Hepatic stellate cell (primary cell): ENCODE results near the gene AVPR2.

Experiments
- DNase-seq: peaks from one replicate; pipeline ENCODE4 v3.0.0; 2011; ENCODE audit warnings: low spot score

The AVPR2 gene

GRCh38 chrX:153885968-153886903 is 18.2 kb upstream of the AVPR2 start, which contains the start of gene L1CAM:
TSS of gene L1CAM (minus strand) at chrX:153886173. CDS start at chrX:153875836, 10,337 bp downstream.
- no peak for DNase-seq

GRCh38 chrX:153886915-153887314 is 17.6 kb upstream of the AVPR2 start:
- DNase-seq, result no peak

- DNase-seq, result no peak
These were observed 17.1 kb upstream of the AVPR2 start for GRCh38 chrX:153887385-153887784.

- DNase-seq, result no peak
These were observed 16.1 kb upstream of the AVPR2 start for GRCh38 chrX:153888344-153888743.

GRCh38 chrX:153889123-153889522 is 15.3 kb upstream of the AVPR2 start:
- DNase-seq, result no peak

- DNase-seq, result no peak
These were observed 6.6 kb upstream of the AVPR2 start for GRCh38 chrX:153897899-153898298.

- DNase-seq, result peak; percentile 91
These were observed 3.4 kb upstream of the AVPR2 start for GRCh38 chrX:153900831-153901752.

- DNase-seq, result no peak
These were observed 2.7 kb upstream of the AVPR2 start for GRCh38 chrX:153901753-153902140.

GRCh38 chrX:153902385-153902784 is 2.1 kb upstream of the AVPR2 start:
- DNase-seq, result no peak

- no peak for DNase-seq
These were observed 1.1 kb upstream of the AVPR2 start for GRCh38 chrX:153903238-153903980.

- no peak for DNase-seq
These were observed 1.1 kb downstream of the AVPR2 start for GRCh38 chrX:153905481-153906095.

- no peak for DNase-seq
These were observed 1.8 kb downstream of the AVPR2 start for GRCh38 chrX:153906126-153906917.

- DNase-seq, result no peak
These were observed 3.0 kb downstream of the AVPR2 start for GRCh38 chrX:153907456-153907855.

- DNase-seq, result no peak
These were observed 3.9 kb downstream of the AVPR2 start for GRCh38 chrX:153908219-153908860.

- no peak for DNase-seq
These were observed 4.8 kb downstream of the AVPR2 start for GRCh38 chrX:153909024-153909979.

- DNase-seq, result no peak
These were observed 5.5 kb downstream of the AVPR2 start for GRCh38 chrX:153909980-153910360.

GRCh38 chrX:153910446-153910845 is 6.0 kb downstream of the AVPR2 start:
- DNase-seq, result no peak

- DNase-seq, result no peak
These were observed 7.3 kb downstream of the AVPR2 start for GRCh38 chrX:153911798-153912197.

- DNase-seq, result no peak
These were observed 8.7 kb downstream of the AVPR2 start for GRCh38 chrX:153913211-153913610.
